K562 (cell line): Measurements from ENCODE around the gene EMD. TPM values are rescaled to one million over a fixed set of nuclear protein-coding genes. Genes with fewer than 3 reads are reported as not detected.
A peak's percentile ranks its signal among the peaks of the same experiment; 100 is the strongest.

ENCODE experiments used
- ARID2 ChIP-seq: fragments of 450-650 bp; IDR thresholded peaks from 2 replicates; pipeline ENCODE4 v1.6.1; 2017; ENCODE audit warnings: antibody characterized with exemption, mild to moderate bottlenecking
- CCNT2 ChIP-seq: IDR thresholded peaks from 2 replicates; pipeline ENCODE4 v1.6.1; 2011; ENCODE audit warnings: borderline replicate concordance, low read depth, mild to moderate bottlenecking, moderate library complexity, mixed read lengths, low read length; ENCODE audit not compliant: insufficient read length; ENCODE audit errors: extremely low read depth
- FOXP4 ChIP-seq: sonication (generic); formaldehyde crosslinking; IDR thresholded peaks from 2 replicates; pipeline ENCODE4 v1.8.0; 2022; ENCODE audit warnings: mild to moderate bottlenecking, missing genetic modification reagents, borderline replicate concordance
- KDM5B ChIP-seq: fragments of 200-600 bp; sonication (generic); IDR thresholded peaks from 2 replicates; pipeline ENCODE4 v1.6.1; 2012; ENCODE audit warnings: low read depth, mild to moderate bottlenecking, moderate library complexity, low read length, control low read depth, inconsistent platforms; ENCODE audit not compliant: insufficient replicate concordance
- NFIC ChIP-seq: fragments of 450-650 bp; IDR thresholded peaks from 2 replicates; pipeline ENCODE4 v1.6.1; 2017; ENCODE audit warnings: mild to moderate bottlenecking, inconsistent platforms
- OTX1 ChIP-seq: fragments of 450-650 bp; formaldehyde crosslinking; IDR thresholded peaks from 2 replicates; pipeline ENCODE4 v1.4.0; 2022; ENCODE audit warnings: mild to moderate bottlenecking
- PCBP2 ChIP-seq: fragments of 200-400 bp; formaldehyde crosslinking; IDR thresholded peaks from 2 replicates; pipeline ENCODE4 v1.6.1; 2018; ENCODE audit warnings: low read length, low read depth, mild to moderate bottlenecking, moderate library complexity; ENCODE audit not compliant: poor library complexity, severe bottlenecking
- RAD21 ChIP-seq, 2 experiments: fragments of 250-450 bp in 1 of 2; fragments of 450-650 bp in 1 of 2; sonication (Bioruptor Pico) in 1 of 2; formaldehyde crosslinking in 1 of 2; IDR thresholded peaks in 1 of 2; conservative IDR thresholded peaks in 1 of 2; 2 replicates each; pipeline versions ENCODE4 v1.4.0 to v1.8.0; 2020 to 2022; ENCODE audit warnings: mild to moderate bottlenecking in 2 of 2, moderate library complexity in 1 of 2
- REST ChIP-seq, 2 experiments: fragments of 450-650 bp; formaldehyde crosslinking in 1 of 2; IDR thresholded peaks; 2 replicates each; pipeline versions ENCODE4 v1.4.0 to v1.6.1; 2014 to 2020; ENCODE audit warnings: mild to moderate bottlenecking in 2 of 2, borderline replicate concordance in 1 of 2, low read depth in 1 of 2
- ZNF143 ChIP-seq: sonication (generic); formaldehyde crosslinking; IDR thresholded peaks from 2 replicates; pipeline ENCODE4 v1.9.0; 2022; ENCODE audit warnings: mild to moderate bottlenecking, missing genetic modification reagents
- ZNF282 ChIP-seq: sonication (generic); formaldehyde crosslinking; IDR thresholded peaks from 2 replicates; pipeline ENCODE4 v1.8.1; 2023; ENCODE audit warnings: missing genetic modification reagents
- polyA plus RNA-seq, 8 experiments: library from polyadenylated mRNA; depleted of rRNA in 4 of 8; stranded (reverse) in 5 of 8; unstranded in 3 of 8; fragments of >200 nt; fragmentation: Nextera tagmentation in 2 of 8; fragmentation: Illumina TruSeq in 1 of 8; extraction: Ambion mirVana in 2 of 8; extraction: Trizol in 1 of 8; gene quantifications; 2 replicates each; pipeline versions ENCODE4 v1.2.1 to v1.2.3, GENCODE V29; 2011 to 2014; ENCODE audit warnings: inconsistent platforms in 1 of 8, missing spikeins in 1 of 8
- total RNA-seq, 7 experiments: library from RNA; depleted of rRNA in 6 of 7; stranded (reverse); fragments of >200 nt in 6 of 7; fragmentation: Illumina TruSeq in 2 of 7; extraction: Trizol in 2 of 7; gene quantifications; 2 replicates each; pipeline versions ENCODE4 v1.2.1 to v1.2.3, GENCODE V29; 2011 to 2021; ENCODE audit warnings: low replicate concordance in 1 of 7
- TF ChIP-seq, protein P1 (sequence below): sonication (generic); formaldehyde crosslinking; IDR thresholded peaks from 2 replicates; pipeline ENCODE4 v1.8.0; 2022; ENCODE audit warnings: missing genetic modification reagents, mild to moderate bottlenecking, moderate library complexity, borderline replicate concordance

Gene EMD
- total and polyA plus RNA-seq, 9 of the 15 experiments (the other 6 are each of a cell fraction or from before 2014, with no cell fraction given), result 2.3 to 206 (median 61.9) TPM

DNA sequence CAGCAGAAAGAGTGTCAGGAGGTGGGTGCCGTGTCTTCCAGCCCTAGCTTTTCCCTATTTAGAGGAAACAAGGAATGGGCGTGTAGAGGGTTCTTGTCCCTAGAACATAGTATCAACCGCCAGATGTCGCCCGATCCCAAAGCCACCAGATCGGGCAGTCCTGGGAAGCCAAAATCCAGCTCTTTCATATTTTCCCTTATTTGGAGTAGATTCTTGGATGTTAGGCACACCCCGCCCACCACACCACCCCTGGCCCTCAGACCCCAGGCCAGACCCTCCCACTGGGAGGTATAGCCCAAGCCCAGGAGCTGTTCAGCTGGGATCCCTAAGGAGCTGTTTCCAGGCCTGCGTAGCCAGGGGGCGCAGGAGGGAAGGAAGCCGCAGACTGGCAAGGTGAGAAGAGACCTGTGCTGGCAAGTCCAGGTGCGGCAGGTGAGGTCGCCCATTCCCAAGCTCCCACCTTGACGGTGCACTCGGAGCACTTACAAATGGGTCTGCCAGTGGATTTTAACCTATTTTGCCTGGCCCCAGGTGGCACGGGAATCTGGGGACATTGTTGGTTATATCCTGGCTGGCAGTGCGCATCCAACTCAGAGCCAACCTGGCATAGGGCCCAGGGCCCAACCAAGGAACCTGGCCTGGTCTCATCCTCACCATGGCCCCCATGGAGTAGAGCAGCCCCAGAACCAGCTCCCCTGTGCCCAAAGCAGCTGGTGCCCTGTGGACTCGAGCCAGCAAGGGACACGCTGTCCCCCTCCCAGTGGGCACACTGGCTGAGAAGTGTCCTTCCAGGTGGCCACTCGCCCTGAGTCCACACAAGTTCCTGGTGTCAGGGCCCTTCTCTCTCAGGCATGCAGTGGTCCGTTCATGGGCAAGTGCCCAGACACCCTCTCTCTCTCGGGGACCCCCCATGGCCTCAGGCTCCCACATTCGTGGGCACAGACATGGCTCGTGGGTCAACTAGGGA, 5.5 kb upstream of the EMD start (continued):
- TF ChIP-seq REST (IDR thresholded peaks at IDR 0.05; ENCODE audit: borderline replicate concordance) (peak; percentile 73; the same call in 1 of the 2 replicates), REST (CRISPR knock-in tag; IDR thresholded peaks at IDR 0.05; ENCODE audit: low read depth) (no peak), PCBP2 (no peak), FOXP4 (CRISPR knock-in tag) (no peak), ZNF143 (CRISPR knock-in tag) (no peak), CCNT2 (no peak), NFIC (peak; percentile 4; the same call in 1 of the 2 replicates), OTX1 (no peak), ARID2 (no peak), KDM5B (peak; percentile 42), ZNF282 (CRISPR knock-in tag) (0 out of 2 replicates have a peak, but pooled peaks have one; percentile 48), RAD21 (CRISPR knock-in tag; conservative IDR thresholded peaks at IDR 0.05 in 1 of 2, IDR thresholded peaks at IDR 0.05 in 1 of 2) (peak; percentile 60 to 62; a peak in 3 of 4 replicates)
- TF ChIP-seq, protein P1, sequence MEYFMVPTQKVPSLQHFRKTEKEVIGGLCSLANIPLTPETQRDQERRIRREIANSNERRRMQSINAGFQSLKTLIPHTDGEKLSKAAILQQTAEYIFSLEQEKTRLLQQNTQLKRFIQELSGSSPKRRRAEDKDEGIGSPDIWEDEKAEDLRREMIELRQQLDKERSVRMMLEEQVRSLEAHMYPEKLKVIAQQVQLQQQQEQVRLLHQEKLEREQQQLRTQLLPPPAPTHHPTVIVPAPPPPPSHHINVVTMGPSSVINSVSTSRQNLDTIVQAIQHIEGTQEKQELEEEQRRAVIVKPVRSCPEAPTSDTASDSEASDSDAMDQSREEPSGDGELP (CRISPR knock-in tag), result peak; percentile 60; the same call in 1 of the 2 replicates
